NCI-H1092 treated with DMSO at 0.1 percent for 48 hours (cell line): ENCODE data around the gene HADHB.

Source experiments
- DNase-seq: peaks from one replicate; lab custom pipeline; 2025; lab: John Stamatoyannopoulos, UW

HADHB gene

GRCh38 chr2:26244309-26245230 is at the start of gene HADHB, which contains the start of gene HADHA:
TSS of gene HADHB (plus strand) at chr2:26244939. CDS start at chr2:26254255, 9,316 bp downstream.
TSS of gene HADHA (minus strand) at chr2:26244632. CDS start at chr2:26244596, 36 bp downstream.
- peak; percentile 86 for DNase-seq

- DNase-seq: no peak
Observed at GRCh38 chr2:26195040-26195984, 49.4 kb upstream of the HADHB start.

- DNase-seq: no peak
Observed at GRCh38 chr2:26196683-26197418, 47.9 kb upstream of the HADHB start.

GRCh38 chr2:26197516-26197915 is 47.2 kb upstream of the HADHB start:
- DNase-seq: no peak

GRCh38 chr2:26202981-26203490 is 41.7 kb upstream of the HADHB start:
- no peak for DNase-seq

GRCh38 chr2:26203906-26204305 is 40.8 kb upstream of the HADHB start:
- no peak for DNase-seq

GRCh38 chr2:26212011-26212410 is 32.7 kb upstream of the HADHB start:
- no peak for DNase-seq

GRCh38 chr2:26214759-26215158 is 30.0 kb upstream of the HADHB start:
- no peak for DNase-seq

GRCh38 chr2:26215833-26216232 is 28.9 kb upstream of the HADHB start:
- DNase-seq: no peak

GRCh38 chr2:26216587-26216986 is 28.2 kb upstream of the HADHB start:
- DNase-seq: no peak

- no peak for DNase-seq
Observed at GRCh38 chr2:26217720-26218119, 27.0 kb upstream of the HADHB start.

GRCh38 chr2:26223018-26223417 is 21.7 kb upstream of the HADHB start:
- DNase-seq: no peak

GRCh38 chr2:26224095-26224494 is 20.6 kb upstream of the HADHB start:
- DNase-seq: no peak

GRCh38 chr2:26229595-26229994 is 15.1 kb upstream of the HADHB start:
- no peak for DNase-seq

- DNase-seq: no peak
Observed at GRCh38 chr2:26230806-26231205, 13.9 kb upstream of the HADHB start.

- no peak for DNase-seq
Observed at GRCh38 chr2:26235089-26235488, 9.7 kb upstream of the HADHB start.

- no peak for DNase-seq
Observed at GRCh38 chr2:26237868-26238267, 6.9 kb upstream of the HADHB start.

GRCh38 chr2:26238311-26238958 is 6.3 kb upstream of the HADHB start:
- no peak for DNase-seq

- no peak for DNase-seq
Observed at GRCh38 chr2:26241928-26242436, 2.8 kb upstream of the HADHB start.

- peak; percentile 17 for DNase-seq
Observed at GRCh38 chr2:26243470-26244308, 1.1 kb upstream of the HADHB start.
